ENCODE data around the gene FCGR3B.
"Not testable (repeated sequence)": the region's sequence is repeated elsewhere in the genome, so short reads cannot be mapped to it uniquely, and the experiment has no call there.

Gene FCGR3B

GRCh38 chr1:161638251-161638993, 7.4 kb upstream of the FCGR3B start:
- not testable (repeated sequence) for DNase-seq

GRCh38 chr1:161636976-161637375, 6.0 kb upstream of the FCGR3B start:
- DNase-seq: not testable (repeated sequence)

- DNase-seq: not testable (repeated sequence)
Measured at GRCh38 chr1:161636189-161636782, 5.3 kb upstream of the FCGR3B start.

GRCh38 chr1:161634993-161635392, 4.0 kb upstream of the FCGR3B start:
- DNase-seq: not testable (repeated sequence)

DNA sequence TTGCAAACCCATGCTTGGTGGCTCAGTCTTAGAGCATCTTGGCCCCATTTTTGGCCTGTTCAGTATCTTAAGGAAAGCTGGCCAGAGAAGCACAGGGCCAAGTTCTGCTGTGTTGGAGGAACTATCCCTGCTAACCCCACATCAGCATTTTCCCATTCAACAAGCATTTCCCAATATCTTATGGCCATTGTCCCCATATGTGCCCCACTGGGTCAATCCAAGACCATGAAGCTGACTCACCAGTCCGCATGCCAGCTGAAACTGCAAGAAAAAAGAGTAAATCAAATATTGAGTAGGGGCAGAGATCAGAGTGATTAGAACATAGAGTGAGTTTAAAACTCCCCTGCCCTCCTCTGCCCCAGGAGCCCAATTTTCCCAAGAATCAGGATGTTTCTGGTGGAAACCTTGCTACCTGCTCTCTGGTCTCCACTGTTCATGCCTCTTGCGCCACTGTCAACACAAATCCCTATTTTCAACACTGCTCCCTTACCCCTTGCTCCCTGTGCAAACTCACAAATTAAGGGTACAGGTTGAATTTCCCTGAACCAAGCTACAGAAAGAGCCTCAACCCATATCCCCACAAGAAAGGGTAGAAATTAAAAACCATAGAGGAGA, 741 bp downstream of the FCGR3B start:
- not testable (repeated sequence) for DNase-seq

DNA sequence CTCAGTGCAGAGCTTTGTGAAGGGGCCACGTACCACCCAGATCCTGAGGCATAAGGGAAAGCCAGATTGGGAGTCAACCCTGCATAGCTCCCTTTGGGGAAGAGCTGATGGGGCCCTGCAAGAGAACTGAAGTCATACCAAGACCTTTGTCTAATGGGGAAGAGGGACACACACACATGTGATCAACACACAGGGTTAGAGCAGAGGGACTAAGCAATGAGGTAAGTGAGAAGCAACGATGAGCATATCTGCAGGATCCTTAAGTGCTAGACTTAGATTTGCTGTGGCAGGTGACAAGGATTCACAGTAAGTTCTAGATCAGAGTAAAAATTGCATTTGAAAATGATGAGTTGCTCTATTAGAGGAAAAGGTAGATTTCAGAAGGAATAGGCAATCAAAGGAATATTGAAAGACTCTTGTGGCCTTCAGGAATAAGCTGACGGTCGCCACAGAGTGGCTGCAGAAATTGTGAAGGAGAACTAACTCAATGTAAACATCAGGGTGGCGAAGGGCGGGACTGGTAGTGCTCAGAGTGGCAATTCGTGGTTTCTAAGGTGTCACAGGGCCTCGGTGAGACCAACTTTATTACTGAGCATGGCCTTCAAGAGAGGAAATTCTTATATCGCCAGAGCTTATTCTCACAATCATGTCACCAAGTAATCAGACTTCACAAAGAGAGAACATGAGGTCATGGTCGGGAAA, 4.4 kb downstream of the FCGR3B start:
- not testable (repeated sequence) for DNase-seq

GRCh38 chr1:161624605-161625004, 6.4 kb downstream of the FCGR3B start:
- not testable (repeated sequence) for DNase-seq

GRCh38 chr1:161623401-161624051, 7.5 kb downstream of the FCGR3B start:
- DNase-seq: not testable (repeated sequence)

DNA sequence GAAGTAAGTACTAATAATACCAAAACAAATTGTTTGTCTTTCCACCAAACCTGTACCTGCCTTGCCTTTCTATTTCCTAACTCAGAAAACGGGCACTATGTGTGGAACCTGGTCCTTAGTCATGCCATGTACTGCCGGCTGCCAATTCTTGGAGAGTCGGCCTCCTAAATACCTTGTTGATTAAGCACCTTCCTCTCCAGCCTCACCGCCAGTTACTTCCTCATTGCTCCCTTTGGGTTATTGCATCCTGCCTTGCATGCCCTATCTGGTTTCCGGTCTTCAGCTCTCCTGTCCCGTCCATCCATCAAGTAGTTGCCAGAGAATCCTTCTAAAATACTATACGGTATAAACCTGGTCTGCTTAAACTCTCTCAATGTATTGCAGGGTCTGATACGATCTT, 8.9 kb downstream of the FCGR3B start:
- not testable (repeated sequence) for DNase-seq

DNA sequence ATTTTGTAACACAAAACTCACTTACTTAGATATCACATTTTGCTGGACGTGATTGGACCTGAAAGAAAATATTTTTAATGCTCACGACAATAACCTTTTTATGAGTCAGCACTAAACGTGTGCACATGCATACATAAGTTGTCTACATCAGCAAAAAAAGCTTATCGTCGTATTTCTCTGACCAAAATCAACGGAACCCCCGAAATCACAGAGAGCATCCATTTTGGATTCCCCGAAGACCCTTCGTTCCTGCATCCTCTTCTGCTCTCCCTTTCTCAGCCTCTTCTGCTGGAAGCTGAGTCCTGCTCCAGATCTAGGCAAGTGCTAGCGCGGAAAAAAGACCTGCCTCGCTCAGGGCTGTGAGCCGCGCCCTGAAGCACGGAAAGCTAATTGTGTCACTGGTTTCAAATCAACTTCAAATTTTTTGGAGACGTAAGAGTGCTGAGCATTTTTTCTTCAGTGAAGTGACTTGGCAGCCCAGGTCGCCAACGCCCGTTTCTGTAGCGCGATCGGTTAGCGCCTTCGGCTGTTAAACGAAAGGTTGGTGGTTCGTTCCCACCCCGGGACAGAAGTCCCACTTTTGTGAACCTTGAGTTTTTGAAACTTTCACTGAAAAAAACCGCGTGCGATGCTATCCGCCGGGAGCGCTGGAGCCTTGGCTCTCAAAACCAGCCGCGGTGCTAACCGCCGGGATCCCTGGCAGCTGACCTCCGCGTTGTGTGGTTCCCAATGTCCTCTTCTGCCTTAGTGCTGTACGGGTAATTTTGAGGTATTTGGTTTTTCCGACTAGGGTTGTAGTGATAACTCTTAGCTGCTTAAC, 9.6 kb downstream of the FCGR3B start:
- peak; percentile 81 to 87 for DNase-seq

- DNase-seq: not testable (repeated sequence)
Measured at GRCh38 chr1:161620399-161620798, 10.6 kb downstream of the FCGR3B start.

DNA sequence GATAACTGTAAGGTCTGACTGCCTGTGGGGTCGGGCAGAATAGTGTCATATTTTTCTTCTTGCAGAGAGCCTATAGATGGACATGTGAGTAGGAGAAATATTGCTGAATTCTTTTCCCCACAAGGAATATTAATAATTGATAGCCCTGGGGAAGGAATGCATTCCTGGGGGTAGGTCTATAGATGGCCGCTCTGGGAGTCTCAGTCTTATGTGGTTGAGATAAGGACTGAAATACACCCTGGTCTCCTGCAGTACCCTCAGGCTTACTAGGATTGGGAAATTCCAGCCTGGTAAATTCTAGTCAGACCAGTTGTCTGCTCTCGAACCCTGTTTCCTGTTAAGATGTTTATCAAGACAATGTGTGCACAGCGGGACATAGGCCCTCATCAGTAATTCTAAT, 12.5 kb downstream of the FCGR3B start:
- not testable (repeated sequence) for DNase-seq

GRCh38 chr1:161616417-161616816, 14.6 kb downstream of the FCGR3B start:
- not testable (repeated sequence) for DNase-seq

DNA sequence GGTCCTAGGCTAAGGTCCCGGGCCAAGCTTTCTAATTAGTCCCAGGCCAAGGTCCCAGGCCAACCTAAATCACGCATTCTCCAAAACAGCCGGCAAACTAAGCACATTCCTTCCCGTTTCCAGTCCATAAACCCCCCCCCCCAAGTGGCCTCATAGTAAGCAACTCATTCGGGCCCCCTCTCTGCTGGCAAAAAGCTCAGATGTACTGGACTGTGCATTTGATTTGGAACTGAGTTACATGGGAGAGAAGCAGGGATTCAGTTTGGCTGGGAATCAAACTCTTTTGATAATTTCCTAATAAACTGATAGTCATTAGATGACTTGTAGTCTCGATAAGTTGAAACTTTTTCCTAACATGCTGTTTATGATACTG, 17.8 kb downstream of the FCGR3B start:
- DNase-seq: not testable (repeated sequence)

DNA sequence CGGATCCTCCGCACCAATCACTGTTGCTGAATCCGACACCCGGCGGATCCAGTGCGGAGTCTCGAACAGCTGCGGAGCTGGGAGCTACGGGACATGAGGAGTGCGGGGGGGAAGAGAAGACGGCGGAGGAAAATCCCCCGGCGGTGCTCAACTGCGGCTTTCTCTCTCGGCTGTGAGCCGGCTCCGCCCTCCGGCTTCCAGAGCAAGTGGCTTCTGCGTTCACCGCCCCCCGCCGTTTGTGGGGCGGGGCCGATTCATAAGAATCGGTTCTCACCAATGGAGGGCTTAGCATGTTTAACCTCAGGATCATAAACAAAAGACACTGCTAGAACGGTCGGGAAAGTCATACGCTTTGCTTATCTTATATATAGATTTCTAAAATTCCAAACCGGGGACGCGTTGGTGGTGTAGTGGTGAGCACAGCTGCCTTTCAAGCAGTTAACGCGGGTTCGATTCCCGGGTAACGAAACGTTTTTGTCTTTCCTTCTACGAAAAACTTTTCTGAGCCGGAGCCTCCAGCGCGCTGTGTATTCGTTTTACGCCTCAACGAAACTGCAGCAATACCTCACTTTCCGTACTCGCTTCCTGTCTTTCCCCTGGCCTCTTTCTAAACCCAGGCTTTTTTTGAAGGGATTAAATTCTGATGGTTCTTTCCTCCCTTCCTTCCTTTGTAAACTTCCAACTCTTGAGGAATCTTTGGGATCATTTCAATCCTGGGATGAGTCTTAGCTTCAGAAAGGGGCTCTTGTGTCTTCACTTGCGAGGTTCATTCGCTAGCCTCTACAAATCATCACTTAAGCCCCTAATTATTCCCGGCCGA, 18.4 kb downstream of the FCGR3B start:
- DNase-seq: peak; percentile 89 to 94

- peak in 1 of 2 experiments; percentile 34 for DNase-seq
Measured at GRCh38 chr1:161611866-161612321, 19.1 kb downstream of the FCGR3B start.

- not testable (repeated sequence) for DNase-seq
Measured at GRCh38 chr1:161610198-161610597, 20.8 kb downstream of the FCGR3B start.

DNA sequence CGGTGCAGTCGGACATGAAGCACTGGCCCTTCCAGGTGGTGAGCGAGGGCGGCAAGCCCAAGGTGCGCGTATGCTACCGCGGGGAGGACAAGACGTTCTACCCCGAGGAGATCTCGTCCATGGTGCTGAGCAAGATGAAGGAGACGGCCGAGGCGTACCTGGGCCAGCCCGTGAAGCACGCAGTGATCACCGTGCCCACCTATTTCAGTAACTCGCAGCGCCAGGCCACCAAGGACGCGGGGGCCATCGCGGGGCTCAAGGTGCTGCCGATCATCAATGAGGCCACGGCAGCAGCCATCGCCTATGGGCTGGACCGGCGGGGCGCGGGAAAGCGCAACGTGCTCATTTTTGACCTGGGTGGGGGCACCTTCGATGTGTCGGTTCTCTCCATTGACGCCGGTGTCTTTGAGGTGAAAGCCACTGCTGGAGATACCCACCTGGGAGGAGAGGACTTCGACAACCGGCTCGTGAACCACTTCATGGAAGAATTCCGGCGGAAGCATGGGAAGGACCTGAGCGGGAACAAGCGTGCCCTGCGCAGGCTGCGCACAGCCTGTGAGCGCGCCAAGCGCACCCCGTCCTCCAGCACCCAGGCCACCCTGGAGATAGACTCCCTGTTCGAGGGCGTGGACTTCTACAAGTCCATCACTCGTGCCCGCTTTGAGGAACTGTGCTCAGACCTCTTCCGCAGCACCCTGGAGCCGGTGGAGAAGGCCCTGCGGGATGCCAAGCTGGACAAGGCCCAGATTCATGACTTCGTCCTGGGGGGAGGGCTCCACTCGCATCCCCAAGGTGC, 24.2 kb downstream of the FCGR3B start:
- not testable (repeated sequence) for DNase-seq

- DNase-seq: peak in 1 of 2 experiments; percentile 20
Measured at GRCh38 chr1:161605762-161606540, 25.0 kb downstream of the FCGR3B start.

Data from stimulated activated CD4-positive, alpha-beta T cell treated with anti-CD3 and anti-CD28 coated beads, Interleukin-4, amount 100 ng/mL, for 4 hours (primary cell).